IMR-90 (cell line): ENCODE results near the gene ABCA3. TPM values are rescaled to one million over a fixed set of nuclear protein-coding genes. Genes with fewer than 3 reads are reported as not detected.

Source experiments
- FOS ChIP-seq: fragments of 150-350 bp; IDR thresholded peaks from 2 replicates; pipeline ENCODE4 v1.6.1; 2016; ENCODE audit warnings: low read depth, low read length
- MXI1 ChIP-seq: IDR thresholded peaks from 2 replicates; pipeline ENCODE4 v1.6.1; 2012; ENCODE audit warnings: low read depth, mild to moderate bottlenecking, low read length, moderate library complexity, borderline replicate concordance
- RFX5 ChIP-seq: IDR thresholded peaks from 2 replicates; pipeline ENCODE4 v1.8.0; 2012; ENCODE audit warnings: low read depth, mild to moderate bottlenecking, low read length, moderate library complexity
- polyA plus RNA-seq, 3 experiments: library from polyadenylated mRNA; depleted of rRNA; stranded (reverse); fragments of >200 nt; gene quantifications; 2 replicates each; pipeline ENCODE4 v1.2.3, GENCODE V29; 2012; ENCODE audit warnings: low replicate concordance in 1 of 3
- total RNA-seq: library from RNA; depleted of rRNA; stranded (reverse); fragments of >200 nt; gene quantifications from 2 replicates; pipeline ENCODE4 v1.2.3, GENCODE V29; 2012
- TF ChIP-seq, protein P1 (sequence below): conservative IDR thresholded peaks from 2 replicates; pipeline ENCODE4 v1.5.1; 2012; ENCODE audit warnings: mild to moderate bottlenecking, low read depth, low read length, improper control_type of control experiment

The ABCA3 gene
- total and polyA plus RNA-seq, 2 of the 4 experiments (the other 2 are of a cell fraction): 0.18 to 0.22 TPM

- TF ChIP-seq, protein P1, sequence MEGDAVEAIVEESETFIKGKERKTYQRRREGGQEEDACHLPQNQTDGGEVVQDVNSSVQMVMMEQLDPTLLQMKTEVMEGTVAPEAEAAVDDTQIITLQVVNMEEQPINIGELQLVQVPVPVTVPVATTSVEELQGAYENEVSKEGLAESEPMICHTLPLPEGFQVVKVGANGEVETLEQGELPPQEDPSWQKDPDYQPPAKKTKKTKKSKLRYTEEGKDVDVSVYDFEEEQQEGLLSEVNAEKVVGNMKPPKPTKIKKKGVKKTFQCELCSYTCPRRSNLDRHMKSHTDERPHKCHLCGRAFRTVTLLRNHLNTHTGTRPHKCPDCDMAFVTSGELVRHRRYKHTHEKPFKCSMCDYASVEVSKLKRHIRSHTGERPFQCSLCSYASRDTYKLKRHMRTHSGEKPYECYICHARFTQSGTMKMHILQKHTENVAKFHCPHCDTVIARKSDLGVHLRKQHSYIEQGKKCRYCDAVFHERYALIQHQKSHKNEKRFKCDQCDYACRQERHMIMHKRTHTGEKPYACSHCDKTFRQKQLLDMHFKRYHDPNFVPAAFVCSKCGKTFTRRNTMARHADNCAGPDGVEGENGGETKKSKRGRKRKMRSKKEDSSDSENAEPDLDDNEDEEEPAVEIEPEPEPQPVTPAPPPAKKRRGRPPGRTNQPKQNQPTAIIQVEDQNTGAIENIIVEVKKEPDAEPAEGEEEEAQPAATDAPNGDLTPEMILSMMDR: no peak
- no peak for TF ChIP-seq FOS
- no peak for TF ChIP-seq RFX5
- no peak for TF ChIP-seq MXI1
These were observed 24.2 kb upstream of the ABCA3 start (continued) for GRCh38 chr16:2364638-2365210.
